ENCODE results near the gene CHRM1.
"Not testable (repeated sequence)": the region's sequence is repeated elsewhere in the genome, so short reads cannot be mapped to it uniquely, and the experiment has no call there.

Gene CHRM1

DNA sequence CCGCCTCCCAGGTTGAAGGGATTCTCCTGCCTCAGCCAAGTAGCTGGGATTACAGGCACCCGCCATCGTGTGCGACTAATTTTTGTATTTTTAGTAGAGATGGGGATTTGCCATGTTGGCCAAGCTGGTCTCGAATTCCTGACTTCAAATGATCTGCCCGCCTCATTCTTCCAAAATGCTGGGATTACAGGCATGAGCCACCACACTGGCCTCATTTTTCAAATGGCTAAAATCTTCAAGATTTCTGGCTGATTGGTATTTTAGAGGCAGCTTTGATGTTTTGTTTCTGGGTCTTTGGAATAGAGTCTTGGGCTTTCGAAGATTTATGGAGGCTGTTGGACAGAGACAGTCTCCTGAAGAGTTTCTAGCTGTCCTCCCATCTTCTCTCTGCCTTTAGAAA is 46.3 kb downstream of the CHRM1 start:
- FAIRE-seq, result no peak

DNA sequence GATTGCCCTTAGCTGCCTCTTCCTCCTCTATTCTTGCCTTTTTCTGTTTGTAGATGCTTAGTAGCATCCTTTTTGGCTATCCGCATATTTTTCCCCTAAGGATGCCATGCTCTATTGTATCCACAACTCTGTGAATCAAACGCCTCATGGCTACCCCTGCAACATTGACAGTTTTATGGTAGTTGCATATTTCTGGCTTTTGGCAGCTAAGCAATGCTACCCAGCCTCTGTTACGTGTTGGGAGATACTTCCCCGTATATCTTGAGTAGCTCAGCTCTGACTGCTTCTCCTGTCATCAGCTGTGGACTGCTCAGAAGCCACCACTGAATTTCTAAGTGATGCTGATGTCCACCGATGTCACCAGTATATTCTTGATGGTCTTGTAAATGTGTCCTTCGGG is 55.5 kb downstream of the CHRM1 start:
- FAIRE-seq, result no peak

GRCh38 chr11:62863687-62864335 is 57.4 kb downstream of the CHRM1 start:
- no peak for FAIRE-seq

GRCh38 chr11:62861564-62862192 is 59.5 kb downstream of the CHRM1 start:
- FAIRE-seq, result not testable (repeated sequence)

DNA sequence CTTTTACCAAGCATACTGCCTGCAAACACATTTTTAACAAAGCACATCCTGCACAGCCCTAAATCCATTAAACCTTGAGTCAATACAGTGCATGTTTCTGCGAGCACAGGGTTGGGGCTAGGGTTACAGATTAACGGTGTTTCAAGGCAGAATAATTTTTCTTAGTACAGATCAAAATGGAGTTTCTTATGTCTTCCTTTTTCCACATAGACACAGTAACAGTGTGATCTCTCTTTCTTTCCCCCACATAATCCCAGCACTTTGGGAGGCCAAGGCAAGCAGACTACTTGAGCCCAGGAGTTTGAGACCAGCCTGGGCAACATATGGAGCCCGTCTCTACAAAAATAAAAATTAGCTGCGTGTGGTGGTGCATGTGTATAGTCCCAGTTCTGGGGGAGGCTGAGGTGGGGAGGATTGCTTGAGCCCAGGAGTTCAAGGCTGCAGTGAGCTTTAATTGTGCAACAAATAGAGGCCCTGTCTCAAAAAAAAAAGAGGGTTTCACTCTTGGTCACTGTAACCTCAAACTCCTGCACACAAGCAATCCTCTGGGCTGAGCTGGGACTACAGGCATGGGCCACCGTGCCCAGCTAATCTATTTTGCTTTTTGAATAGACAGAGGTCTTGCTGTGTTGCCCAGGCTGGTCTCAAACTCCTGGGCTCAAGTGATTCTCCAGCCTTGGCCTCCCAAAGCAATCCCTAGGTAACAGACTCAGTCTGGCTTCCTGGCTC is 60.2 kb downstream of the CHRM1 start:
- FAIRE-seq, result no peak

DNA sequence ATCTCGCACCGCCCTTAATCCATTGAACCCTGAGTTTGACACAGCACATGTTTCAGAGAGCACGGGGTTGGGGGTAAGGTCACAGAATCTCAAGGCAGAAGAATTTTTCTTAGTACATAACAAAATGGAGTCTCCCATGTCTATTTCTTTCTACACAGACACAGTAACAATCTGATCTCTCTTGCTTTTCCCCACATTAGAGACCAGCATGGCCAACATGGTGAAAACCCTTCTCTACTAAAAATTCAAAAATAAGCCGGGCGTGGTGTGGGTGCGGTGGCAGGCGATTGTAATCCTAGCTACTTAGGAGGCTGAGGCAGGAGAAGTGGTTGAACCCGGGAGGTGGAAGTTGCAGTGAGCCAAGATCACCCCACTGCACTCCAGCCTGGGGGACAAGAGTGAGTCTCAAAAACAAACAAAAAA is 61.9 kb downstream of the CHRM1 start:
- FAIRE-seq, result not testable (repeated sequence)

Measured in A204.1 (cell line).